ENCODE measurements around the gene NPAS3.

NPAS3 gene

DNA sequence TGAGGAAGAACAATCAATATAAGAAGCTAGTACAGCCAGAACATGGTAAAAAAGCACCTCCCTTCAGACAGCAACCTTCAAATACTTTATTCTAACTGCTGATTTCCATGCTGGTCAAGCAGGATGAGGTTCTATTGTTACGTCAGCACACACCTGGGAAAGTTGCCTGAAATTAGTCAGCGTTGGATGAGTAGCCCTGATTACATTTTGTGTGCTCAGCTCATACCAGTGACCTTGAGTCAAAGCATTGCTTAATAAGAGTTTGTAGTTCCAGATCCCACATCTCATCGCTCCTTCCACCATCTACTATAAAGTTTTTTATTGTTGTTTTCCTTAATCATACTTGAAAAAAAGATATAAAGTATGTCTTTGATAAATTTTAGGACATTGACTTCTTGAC is 650.7 kb downstream of the NPAS3 start:
- DNase-seq (no peak), ATAC-seq (no peak)

DNA sequence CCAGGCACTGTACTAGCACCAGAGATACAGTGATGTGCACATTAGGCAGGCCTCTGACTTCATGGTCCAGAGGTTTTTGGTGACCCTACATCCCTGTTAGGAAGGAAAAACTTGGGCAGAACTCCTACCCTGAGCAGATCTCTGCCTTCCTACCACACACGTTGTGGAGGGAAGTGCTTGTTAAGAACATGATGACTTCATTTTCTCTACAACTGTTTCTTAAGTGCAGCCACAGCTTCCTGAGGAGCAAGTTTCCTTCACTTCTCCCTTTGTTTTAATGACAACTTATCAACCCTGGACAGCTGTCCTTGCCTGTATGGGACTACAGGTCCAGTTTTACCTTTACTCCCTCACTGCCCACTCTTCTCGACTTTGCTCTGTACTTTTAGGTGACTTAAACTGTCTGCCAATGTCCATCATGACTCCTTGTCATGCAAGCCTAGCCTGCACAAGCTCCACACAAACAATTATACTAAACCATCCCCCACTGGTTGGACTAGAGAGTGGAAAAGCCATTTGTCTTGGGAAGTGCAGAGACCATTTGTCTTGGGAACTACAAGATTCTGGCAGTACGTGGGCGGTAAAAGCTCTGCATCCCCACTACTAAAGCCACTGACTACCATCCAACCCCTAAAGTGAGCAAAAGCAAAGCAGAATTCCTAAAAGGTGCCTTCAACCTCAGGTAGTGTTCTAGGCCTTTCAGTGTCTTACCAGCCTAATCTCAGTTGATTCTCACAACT is 652.4 kb downstream of the NPAS3 start:
- no peak for ATAC-seq

DNA sequence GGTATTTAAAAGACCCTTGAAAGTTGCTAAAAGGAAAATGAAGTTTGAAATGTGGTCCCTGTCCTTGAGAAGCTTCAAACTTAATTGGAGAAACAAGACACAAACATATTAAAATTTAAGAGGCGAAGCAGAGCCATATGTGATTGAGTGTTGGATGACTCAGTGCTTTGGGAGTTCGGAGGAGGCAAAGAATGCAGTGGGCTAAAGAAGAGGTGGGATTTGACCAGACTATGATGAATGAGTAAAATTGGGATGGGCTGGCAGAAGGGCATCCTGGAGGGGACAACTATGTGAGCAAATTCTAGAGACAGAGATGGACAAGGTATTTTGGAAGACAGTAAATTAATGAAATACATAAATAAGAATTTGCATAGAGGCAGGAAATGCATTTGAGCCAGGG is 653.6 kb downstream of the NPAS3 start:
- DNase-seq: no peak
- no peak for ATAC-seq

More for the DNA sequence above, 652.4 kb downstream of the NPAS3 start:
- no peak for DNase-seq

- DNase-seq (no peak), ATAC-seq (no peak)
These were observed 657.8 kb downstream of the NPAS3 start for GRCh38 chr14:33596211-33597080.

GRCh38 chr14:33598582-33598981 is 659.9 kb downstream of the NPAS3 start:
- ATAC-seq (no peak), DNase-seq (no peak)

DNA sequence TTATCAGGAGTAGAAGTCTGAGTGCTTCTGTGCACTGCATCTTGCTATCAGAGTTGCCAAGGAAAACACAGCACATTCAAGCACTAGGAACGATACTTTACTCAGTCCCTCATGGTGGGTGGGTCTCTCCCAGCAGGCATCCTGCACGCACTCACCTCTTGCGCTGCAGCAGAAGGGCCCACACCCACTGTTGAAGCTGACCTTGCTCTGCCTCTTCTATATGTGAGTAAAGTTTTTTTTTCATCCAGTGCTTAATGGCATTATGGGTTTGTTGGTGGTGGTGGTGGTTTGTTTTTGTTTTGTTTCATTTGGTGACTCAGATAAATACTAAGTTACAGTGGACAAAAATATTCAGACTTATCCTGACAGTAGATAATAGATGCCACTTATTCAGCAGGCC is 663.7 kb downstream of the NPAS3 start:
- no peak for DNase-seq
- ATAC-seq: no peak

DNA sequence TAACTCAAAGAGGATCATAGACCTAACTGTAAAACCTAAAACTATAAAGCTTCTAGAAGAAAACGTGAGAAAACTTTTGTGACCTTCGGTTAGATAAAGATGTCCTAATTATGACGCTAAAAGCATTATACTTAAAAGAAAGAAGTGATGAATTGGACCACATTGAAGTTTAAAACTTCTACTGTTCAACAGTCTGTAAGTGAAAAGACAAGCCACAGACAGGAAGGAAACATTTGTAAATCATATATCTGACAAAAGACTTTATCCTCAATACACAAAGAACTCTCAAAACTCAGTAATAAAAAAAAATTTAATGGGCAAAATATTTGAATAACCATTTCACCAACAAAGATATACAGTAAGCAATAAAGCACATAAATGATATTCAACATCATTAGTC is 667.9 kb downstream of the NPAS3 start:
- no peak for DNase-seq
- ATAC-seq: no peak

GRCh38 chr14:33609582-33609981 is 670.9 kb downstream of the NPAS3 start:
- DNase-seq: no peak
- no peak for ATAC-seq

DNA sequence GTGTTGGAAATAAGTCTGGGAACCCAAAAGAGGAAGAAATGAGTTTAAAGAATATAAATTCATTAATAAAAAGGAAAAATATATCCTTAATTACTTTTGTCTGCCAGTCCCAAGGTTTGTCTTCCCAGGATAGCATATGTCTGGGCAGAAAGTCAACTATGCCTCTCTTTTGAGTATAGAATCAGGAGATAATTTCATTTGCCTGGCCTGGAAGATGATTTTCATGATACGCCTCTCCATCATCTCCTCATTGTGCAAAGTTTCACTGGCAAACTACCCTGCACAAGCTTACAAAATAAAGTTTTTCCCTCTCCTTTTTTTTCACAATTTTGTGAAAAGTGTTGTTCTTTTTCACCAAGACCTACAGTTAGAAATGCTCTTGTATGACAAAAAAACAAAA is 671.4 kb downstream of the NPAS3 start:
- DNase-seq (no peak), ATAC-seq (no peak)

DNA sequence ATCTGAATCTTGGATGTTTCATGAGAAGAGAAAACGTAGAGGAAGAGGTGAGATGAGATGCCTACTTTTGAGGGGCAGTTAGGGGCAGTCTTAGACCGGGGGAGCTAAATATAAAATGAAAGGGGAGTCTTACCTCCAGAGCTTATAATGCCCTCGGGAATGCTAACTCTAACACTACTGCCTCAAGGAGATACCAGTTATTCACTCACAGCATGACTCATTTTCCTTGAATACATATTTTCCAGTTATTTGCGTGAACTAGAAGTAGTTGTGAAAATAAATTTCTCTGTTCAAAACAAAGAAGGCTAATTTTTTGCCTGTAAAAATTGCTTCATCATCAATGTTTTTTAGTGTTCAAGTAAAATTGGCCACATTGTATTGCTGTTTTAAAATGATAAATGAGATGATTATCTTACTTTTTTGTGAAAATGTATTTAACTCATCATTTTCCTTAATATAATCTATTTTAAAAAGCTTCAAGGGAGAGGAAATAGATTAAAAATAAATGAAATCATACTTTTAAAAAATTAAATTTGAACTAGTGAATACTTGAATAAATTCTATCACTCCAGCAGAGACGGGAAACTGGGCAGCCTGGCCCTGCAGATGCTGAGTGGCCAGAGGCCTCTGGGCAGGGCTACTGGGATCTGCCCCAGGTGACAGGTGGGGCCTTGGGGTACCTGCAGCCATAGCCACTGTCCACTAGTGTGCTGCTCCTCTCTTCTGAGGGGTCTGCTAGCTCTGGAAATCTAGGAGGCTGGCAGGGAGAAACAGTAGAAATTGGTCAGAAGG is 672.9 kb downstream of the NPAS3 start:
- no peak for ATAC-seq

DNA sequence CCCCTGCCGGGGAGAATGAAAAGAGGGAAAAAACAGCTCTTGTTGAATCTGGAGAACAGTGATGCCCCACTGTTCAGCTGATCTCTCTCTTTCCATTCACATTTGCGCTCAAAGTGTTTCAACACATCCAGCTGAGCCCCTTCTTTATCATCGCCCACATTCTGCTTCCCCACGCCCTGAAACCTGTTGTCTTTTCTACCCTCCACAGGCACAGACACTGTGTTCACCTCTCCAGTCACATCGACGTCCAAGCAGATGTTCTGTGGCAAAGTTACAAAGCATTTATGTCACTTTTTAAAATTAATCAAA is 673.5 kb downstream of the NPAS3 start:
- no peak for ATAC-seq
- DNase-seq: no peak

More for the DNA sequence above, 672.9 kb downstream of the NPAS3 start:
- no peak for DNase-seq

DNA sequence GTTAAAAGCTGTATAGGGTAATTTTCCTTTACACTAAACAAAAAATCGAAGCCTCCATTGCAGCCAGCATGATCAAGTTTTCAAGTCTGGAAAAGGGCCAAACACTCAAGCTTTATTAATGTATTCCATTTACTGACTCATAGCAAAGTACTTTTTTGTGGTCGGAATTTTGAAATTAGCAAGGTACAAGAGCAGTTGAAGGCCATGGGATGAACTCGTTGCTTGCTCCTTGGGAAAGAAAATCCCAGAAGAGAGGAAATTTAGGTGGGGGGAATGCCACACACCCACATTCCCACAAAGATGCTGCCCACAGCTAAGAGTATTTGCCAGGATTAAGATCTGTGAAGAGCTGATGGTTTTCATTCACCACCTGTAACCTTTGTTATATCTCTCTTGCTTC is 678.5 kb downstream of the NPAS3 start:
- ATAC-seq (no peak), DNase-seq (no peak)

GRCh38 chr14:33618361-33619105 is 679.9 kb downstream of the NPAS3 start:
- DNase-seq: no peak
- ATAC-seq: no peak

DNA sequence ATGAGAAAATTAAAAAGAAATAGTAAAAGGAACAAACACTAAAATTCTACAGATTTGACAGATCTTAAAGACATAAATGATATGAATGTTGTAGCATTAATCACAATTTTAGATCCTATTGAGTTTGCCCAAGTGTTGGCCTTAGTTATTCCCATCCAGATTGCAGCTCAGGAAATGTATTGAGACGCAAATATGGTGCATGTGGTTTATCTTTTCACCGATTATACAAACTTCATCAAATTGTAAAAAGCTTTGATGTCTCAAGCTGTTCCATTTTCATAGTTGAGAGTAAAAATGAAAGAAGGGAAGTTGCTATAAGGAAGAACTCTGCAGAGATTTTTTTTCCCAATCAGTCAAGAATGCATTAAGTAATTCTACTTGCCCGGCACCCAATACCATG is 683.8 kb downstream of the NPAS3 start:
- DNase-seq: no peak
- ATAC-seq: no peak

GRCh38 chr14:33629792-33630191 is 691.1 kb downstream of the NPAS3 start:
- no peak for DNase-seq
- no peak for ATAC-seq

- DNase-seq: no peak
- no peak for ATAC-seq
These were observed 692.3 kb downstream of the NPAS3 start for GRCh38 chr14:33631021-33631420.

DNA sequence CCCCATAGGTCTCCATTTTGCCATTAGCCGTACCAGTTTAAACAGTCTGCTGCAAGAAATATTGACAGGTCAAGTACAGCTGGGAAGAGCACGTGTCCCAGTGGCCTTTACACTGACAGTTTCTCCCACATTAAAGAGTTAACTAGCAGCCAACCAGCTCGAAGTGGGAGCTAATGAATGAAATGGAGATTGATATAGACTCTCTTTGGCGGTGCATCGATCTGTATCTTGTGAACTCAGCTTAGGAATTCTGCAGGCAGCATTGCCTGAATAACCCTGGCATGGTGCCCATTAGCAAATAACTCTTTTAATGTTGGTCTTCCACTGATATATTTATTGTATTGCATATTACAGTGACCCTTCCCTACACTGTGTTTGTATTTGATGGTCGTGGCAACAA is 692.8 kb downstream of the NPAS3 start:
- ATAC-seq (no peak), DNase-seq (no peak)

DNA sequence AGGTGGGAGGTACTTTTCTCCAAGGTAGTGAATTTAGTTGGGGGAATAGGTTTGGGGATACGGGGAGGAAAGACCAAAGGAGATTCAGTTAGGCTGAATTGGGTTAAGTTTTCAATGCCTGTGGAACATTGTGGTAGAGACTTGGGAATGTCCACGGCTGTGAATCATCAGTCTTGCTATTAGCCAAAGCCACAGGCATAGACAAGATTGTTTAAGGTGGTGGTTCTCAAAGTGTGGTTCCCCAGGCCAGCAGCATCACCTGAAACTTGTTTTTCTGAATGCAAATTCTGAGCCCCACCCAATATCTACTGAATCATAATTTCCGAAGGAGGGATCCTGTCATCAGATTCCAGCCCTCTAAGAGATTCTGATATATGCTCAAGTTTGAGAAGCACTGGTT is 696.0 kb downstream of the NPAS3 start:
- ATAC-seq (no peak), DNase-seq (no peak)

DNA sequence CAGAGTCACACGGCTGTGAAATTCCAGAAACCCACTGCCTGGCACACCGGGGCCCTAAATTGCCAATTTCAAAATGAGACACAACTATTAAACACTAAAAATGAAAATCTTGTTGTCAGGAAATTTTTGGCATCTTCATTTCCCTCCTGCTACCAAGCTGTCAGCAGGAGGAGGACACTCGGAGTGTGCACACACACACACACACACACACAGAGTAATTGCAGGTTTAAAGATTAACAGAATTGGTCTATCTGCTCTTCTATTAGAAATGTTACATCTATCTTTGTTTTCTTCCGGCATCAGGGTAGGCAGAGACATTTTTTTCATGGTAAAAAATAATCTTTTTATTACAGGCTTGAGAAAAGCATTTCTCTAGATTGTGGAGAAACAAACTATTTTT is 698.0 kb downstream of the NPAS3 start:
- no peak for ATAC-seq
- DNase-seq: no peak

DNA sequence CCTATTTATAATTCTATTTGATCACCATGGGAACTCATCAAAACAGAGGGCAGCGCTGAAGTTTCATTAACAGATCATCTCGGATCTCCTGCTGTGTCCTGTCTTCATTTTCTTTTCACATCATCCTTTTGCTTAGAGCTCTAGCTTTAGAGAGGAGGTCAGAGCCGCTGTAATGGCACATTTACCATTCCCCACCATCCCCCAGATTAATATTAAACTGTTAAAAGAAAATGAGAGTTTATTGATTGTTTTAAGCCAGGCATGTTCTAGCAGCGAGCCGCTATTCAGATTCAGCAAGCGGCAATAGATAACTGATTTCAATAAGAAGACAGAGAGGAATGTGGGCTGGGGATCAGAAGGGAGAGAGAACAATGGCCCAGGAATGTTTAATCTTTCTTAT is 703.4 kb downstream of the NPAS3 start:
- ATAC-seq (no peak), DNase-seq (no peak)

DNA sequence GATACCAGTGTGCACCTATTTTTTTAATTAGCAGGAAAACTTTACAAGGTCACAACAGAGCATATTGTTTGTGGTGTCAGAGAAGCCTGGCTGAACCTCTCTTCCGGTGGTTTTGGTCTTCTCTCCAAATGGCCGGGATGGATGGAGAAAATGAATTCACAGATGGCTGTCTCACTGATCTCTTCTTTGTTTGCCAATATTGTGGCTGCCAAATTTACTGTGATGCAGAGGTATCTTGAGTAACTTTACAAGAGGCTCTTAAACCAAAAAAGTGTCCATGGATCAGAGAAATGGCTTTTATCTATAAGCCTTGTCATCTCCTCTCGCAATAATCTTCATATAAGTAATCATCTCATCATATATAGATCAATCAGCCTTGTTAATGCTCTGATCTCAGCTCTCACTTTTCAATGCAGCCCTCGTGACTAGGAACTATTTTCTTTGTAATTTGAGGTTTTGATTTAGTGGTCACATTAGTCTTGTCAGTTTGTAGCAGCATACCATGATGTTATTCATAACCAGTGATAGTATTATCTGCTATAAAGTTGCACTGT is 704.1 kb downstream of the NPAS3 start:
- ATAC-seq (no peak), DNase-seq (no peak)

All from stimulated activated naive CD8-positive, alpha-beta T cell treated with anti-CD3 and anti-CD28 coated beads, Interleukin-15, Interleukin-2, amounts not matched to agents 100 U/mL and 50 U/mL, for 24 hours (primary cell).